Activated naive CD8-positive, alpha-beta T cell treated with anti-CD3 and anti-CD28 coated beads, Interleukin-2, amount 50 U/mL, for 24 hours (primary cell): ENCODE measurements around the gene ZSWIM7.
"Not testable (repeated sequence)": the region's sequence is repeated elsewhere in the genome, so short reads cannot be mapped to it uniquely, and the experiment has no call there.

ENCODE experiments used
- ATAC-seq: fragments of 150-1000 bp; cut with Tn5 transposase; one replicate; pipeline ENCODE4 v1.10.0; 2021
- DNase-seq: peaks from one replicate; pipeline ENCODE4 v3.0.0; 2021
- H3K27ac Mint-ChIP-seq: one replicate; pipeline ENCODE4 v1.8.0; 2021; ENCODE audit warnings: mild to moderate bottlenecking, mixed read lengths
- H3K27me3 Mint-ChIP-seq: one replicate; pipeline ENCODE4 v1.8.0; 2021; ENCODE audit warnings: mixed read lengths
- H3K36me3 Mint-ChIP-seq: one replicate; pipeline ENCODE4 v1.8.0; 2021; ENCODE audit warnings: low read depth, mixed read lengths
- H3K4me1 Mint-ChIP-seq: one replicate; pipeline ENCODE4 v1.8.0; 2021; ENCODE audit warnings: mixed read lengths
- H3K4me3 Mint-ChIP-seq: one replicate; pipeline ENCODE4 v1.8.0; 2021; ENCODE audit warnings: mild to moderate bottlenecking, moderate library complexity, mixed read lengths
- H3K9me3 Mint-ChIP-seq: one replicate; pipeline ENCODE4 v1.8.0; 2021; ENCODE audit warnings: mixed read lengths

ZSWIM7 gene

GRCh38 chr17:15941781-15942180, 57.7 kb downstream of the ZSWIM7 start:
- Mint-ChIP-seq H3K27me3 (peaks cover 32% of the 10 kb centered on the region), H3K4me1 (peaks cover 14% of the 10 kb centered on the region), H3K4me3 (no peak overlapping the region), H3K27ac (no peak overlapping the region), H3K9me3 (no peaks in the 10 kb centered on the region), H3K36me3 (no peaks in the 10 kb centered on the region)
- no peak for ATAC-seq
- DNase-seq: no peak

- not testable (repeated sequence) for H3K4me3 Mint-ChIP-seq, H3K27me3 Mint-ChIP-seq, H3K4me1 Mint-ChIP-seq, DNase-seq, H3K9me3 Mint-ChIP-seq, H3K27ac Mint-ChIP-seq, ATAC-seq, H3K36me3 Mint-ChIP-seq
These were observed 63.0 kb downstream of the ZSWIM7 start for GRCh38 chr17:15936481-15936880.

- H3K4me3 Mint-ChIP-seq: no peak overlapping the region
These were observed 63.6 kb downstream of the ZSWIM7 start for GRCh38 chr17:15935891-15936290.

GRCh38 chr17:15934866-15935265, 64.6 kb downstream of the ZSWIM7 start:
- ATAC-seq (no peak), DNase-seq (no peak)
- H3K4me1 Mint-ChIP-seq: no peaks in the 10 kb centered on the region
- H3K4me3 Mint-ChIP-seq: no peak overlapping the region
- H3K27me3 Mint-ChIP-seq: peaks cover 2% of the 10 kb centered on the region
- no peaks in the 10 kb centered on the region for H3K36me3 Mint-ChIP-seq
- H3K27ac Mint-ChIP-seq: no peak overlapping the region
- H3K9me3 Mint-ChIP-seq: no peaks in the 10 kb centered on the region

More at GRCh38 chr17:15935891-15936290, 63.6 kb downstream of the ZSWIM7 start:
- Mint-ChIP-seq H3K27me3 (peaks cover 2% of the 10 kb centered on the region), H3K4me1 (no peaks in the 10 kb centered on the region), H3K9me3 (no peaks in the 10 kb centered on the region), H3K27ac (no peak overlapping the region), H3K36me3 (no peaks in the 10 kb centered on the region)
- DNase-seq (no peak), ATAC-seq (no peak)

- H3K9me3 Mint-ChIP-seq: no peaks in the 10 kb centered on the region
- no peak overlapping the region for H3K4me3 Mint-ChIP-seq
- peaks cover 8% of the 10 kb centered on the region for H3K27me3 Mint-ChIP-seq
- peaks cover 5% of the 10 kb centered on the region for H3K4me1 Mint-ChIP-seq
- no peaks in the 10 kb centered on the region for H3K36me3 Mint-ChIP-seq
- ATAC-seq (no peak), DNase-seq (no peak)
- no peak overlapping the region for H3K27ac Mint-ChIP-seq
These were observed 68.1 kb downstream of the ZSWIM7 start for GRCh38 chr17:15931394-15931793.

GRCh38 chr17:15930426-15930825, 69.1 kb downstream of the ZSWIM7 start:
- Mint-ChIP-seq H3K4me3 (no peak overlapping the region), H3K27ac (no peak overlapping the region), H3K4me1 (peaks cover 5% of the 10 kb centered on the region), H3K9me3 (no peaks in the 10 kb centered on the region), H3K36me3 (no peaks in the 10 kb centered on the region), H3K27me3 (peaks cover 8% of the 10 kb centered on the region)
- ATAC-seq (no peak), DNase-seq (no peak)

GRCh38 chr17:15929941-15930340, 69.6 kb downstream of the ZSWIM7 start:
- H3K27me3 Mint-ChIP-seq: peaks cover 8% of the 10 kb centered on the region
- H3K9me3 Mint-ChIP-seq: no peaks in the 10 kb centered on the region
- ATAC-seq (no peak), DNase-seq (no peak)
- H3K27ac Mint-ChIP-seq: no peak overlapping the region
- H3K4me1 Mint-ChIP-seq: peaks cover 5% of the 10 kb centered on the region
- H3K4me3 Mint-ChIP-seq: no peak overlapping the region
- H3K36me3 Mint-ChIP-seq: no peaks in the 10 kb centered on the region

- DNase-seq: no peak
- H3K4me1 Mint-ChIP-seq: peaks cover 5% of the 10 kb centered on the region
- H3K9me3 Mint-ChIP-seq: no peaks in the 10 kb centered on the region
- peaks cover 13% of the 10 kb centered on the region for H3K27me3 Mint-ChIP-seq
- H3K27ac Mint-ChIP-seq: no peak overlapping the region
- no peaks in the 10 kb centered on the region for H3K36me3 Mint-ChIP-seq
- no peak overlapping the region for H3K4me3 Mint-ChIP-seq
- ATAC-seq: no peak
These were observed 71.2 kb downstream of the ZSWIM7 start for GRCh38 chr17:15928286-15928785.
